GM21576 (cell line): ENCODE measurements around the gene SPEG.

Experiments used
- ATAC-seq: cut with Tn5 transposase; IDR thresholded peaks from one replicate; pipeline ENCODE4 v1.9.1; 2021; ENCODE audit warnings: mild to moderate bottlenecking, moderate library complexity; ENCODE audit not compliant: unreplicated experiment

SPEG gene

DNA sequence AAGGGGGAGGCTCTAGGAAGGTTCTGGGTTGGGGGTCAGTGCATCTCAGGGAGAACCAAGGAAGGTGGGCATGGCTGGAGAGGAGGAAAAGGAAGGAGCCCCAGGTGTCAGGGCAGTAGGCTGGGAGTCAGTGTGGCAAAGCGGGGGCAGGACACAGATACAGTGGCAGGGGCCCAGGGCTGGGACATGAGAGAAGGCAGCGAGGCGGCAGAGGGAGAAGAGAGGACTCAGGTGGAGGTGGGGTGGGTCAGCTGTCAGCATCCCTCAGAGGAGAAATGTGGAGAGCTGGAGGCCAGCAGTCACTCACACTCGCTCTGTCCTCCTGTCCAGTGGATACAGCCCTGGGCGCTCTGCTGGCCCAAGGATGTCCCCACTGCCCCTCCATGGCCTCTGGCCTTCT lies 58.4 kb downstream of the SPEG start:
- no peak for ATAC-seq

DNA sequence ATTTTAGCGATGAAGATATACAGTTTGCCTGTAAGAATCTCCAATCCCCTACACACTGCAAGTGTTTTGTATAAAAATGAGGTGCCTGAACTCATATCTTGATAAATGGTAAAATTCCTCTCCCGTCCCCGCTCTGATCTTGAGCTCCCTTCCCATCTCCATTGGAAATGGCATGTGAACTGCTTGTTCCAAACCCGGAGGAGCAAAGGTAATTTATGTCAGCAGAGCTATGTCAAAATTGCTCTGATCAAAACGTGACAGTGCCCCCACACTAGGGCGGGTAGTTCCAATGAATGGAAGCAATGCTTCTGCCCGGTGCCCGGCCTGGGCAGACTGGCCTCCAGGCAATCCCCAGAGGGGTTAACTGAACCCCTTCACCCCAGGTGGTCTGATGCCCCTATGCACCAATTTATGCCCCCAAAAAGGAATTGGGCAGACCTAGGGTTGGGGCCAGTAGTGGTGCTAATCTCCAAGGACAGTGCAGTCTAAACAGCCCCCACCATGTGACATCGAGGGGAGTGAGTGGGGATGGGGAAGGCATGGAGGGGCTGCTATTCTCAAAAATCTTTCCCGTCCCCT lies 60.4 kb downstream of the SPEG start:
- no peak for ATAC-seq

DNA sequence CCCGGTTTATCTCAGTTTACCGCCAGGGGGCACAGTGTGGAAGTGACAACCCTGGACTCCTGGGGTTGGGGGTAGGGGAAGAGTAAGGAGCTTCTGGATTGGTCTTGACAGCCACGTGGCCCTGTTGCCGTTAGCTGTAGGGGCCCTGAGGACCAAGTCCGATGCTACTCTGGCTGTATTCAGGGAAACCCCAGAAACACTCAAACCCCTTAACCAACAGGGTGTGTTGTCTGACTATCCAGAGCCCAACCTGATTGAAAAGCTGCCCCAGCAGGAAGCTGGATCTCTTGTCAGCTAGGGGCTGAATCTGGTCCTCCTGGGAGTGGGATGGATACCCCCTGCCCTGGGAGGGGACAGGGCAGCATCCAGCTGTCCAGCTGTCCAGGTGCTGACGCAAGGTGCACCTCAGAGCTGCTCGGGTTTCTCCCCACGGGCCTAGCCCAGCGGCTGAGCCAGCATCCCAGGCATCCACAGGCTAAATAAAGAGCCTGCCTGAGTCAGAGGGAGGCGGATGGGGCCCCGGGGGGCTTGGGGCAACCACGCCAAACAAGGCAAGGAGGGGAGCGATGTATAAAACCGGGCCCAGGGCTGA lies 61.0 kb downstream of the SPEG start:
- no peak for ATAC-seq

DNA sequence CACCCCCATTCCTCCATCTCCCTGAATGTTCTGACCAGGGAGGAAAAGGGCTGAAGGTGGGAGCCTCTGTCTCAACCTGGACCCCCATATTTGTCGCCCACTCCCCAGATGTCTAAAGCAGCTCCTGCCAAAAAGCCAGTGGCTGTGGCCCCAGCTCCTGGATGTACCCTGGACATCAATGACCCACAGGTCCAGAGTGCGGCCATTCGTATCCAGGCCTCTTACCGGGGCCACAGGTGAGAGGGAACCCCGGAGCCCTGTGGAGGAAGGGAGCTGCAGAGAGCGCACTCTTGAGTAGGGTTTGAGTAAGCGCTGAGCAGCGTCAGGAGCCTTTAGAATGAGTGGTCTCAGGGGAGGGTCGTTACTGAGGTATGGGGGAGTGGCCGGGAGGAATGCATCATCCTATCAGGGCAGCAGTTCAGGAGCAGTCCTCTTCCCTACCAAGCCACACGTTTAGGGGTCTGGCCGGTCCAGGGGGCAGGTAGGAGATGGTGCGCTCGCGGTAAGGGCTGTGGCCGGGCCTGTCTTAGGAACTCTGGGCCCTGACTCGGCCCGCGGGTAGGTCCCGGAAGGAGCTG lies 61.7 kb downstream of the SPEG start:
- no peak for ATAC-seq

DNA sequence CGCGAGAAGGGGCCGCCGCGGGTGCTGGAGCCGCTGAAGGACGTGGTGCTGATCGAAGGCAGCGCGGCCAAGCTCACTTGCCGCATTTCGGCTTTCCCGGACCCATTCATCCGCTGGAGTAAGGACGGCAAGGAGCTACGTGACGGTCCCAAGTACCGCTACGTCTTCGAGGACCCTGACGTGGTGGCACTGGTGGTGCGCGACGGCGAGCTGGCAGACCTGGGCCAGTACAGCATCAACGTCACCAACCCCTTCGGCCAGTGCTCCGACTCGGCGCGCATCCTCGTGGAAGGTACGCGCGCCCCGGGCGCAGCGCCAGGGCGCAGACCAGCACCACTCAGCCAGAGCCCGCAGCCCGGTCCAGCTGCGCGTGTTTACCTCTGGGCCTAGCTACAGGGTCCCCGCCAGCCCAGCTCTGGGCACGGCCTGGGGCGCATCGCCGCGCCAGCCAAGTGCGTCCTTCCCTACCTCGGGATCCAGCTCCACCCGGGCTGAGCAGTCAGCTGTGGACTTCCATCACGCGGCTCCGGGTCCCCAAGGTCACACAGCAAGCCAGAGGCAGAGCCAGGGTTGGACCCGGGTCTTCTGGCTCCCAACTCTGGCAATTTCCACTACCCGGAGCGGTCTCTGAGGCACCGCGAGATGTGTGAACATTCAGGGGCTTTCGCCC lies 62.3 kb downstream of the SPEG start:
- ATAC-seq: no peak

DNA sequence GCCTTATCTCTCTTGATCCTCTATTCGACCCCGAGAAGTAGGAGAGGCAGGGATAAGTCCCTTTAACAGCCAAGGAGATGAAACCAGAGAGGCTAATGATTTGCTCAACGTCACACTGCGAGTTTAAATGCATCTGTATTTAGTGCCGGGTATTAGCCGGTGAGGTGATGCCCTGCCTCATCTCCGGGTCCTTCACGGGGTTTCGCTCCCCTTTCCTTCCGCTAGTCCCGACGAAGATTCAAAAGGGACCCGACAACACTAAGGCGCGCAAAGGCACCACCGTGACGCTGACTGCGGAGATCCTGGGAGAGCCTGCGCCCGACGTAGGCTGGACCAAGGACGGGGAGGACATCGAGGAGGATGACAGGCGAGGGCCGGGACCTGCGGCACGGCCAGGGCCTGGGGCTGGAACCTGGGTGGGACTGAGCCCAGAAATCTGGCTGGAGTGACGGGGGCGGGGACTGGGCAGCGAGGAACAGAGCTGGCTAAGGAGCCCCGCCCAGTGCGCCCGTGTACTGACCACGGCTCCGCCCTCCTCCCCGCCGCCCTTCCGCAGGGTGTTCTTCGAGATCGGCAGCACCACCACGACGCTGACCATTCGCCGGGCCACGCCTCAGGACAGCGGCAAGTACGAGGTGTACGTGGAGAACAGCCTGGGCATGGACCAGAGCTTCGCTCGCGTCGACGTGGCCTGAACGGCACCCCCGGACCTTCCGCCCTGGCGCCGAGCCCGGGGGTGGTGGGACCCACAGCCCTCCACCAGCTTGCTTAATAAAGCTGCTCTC lies 63.0 kb downstream of the SPEG start:
- ATAC-seq: peak; percentile 19

DNA sequence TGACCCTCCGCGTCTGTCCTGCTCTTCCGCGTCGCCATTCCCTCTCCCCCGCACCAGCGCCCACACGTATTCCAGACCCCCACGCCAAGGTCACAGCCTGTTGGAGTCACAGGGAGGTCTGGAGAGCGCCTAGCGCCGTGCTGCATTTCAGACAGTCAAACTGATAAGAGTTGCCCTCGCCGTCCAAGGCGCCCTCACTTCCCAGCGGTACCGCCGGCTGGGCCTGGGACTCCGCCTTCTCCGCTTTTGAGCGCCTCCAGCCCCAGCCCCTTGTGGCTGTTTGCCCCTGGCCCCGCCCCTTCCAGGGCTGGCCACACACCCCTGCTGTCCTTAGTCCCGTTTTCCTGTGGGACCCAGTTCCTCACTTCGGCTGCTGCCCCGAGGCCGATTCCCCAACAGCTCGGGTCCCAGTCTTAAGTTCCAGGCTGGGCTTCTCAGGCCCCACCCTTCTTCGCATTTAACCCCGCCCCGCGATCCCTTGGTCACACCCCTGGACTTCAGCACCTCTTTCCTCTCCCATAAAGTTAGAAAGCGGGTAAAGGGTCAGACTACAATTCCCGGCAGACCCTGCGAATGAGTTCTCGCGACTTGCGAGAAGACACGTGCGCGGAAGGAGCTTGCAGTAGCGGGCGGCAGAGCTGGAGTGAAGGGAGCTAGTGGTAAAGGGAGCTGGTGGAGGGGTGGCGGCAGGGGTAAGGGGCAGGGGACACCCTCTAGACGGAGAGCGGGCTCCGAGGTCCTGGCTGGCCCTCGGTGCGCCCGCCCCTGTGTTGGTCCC lies 63.8 kb downstream of the SPEG start, which contains the start of gene GMPPA:
TSS of gene GMPPA (plus strand) at position 612 of the 778 bp plus-strand sequence. CDS start 1,085 bp downstream, outside the sequence.
- peak; percentile 93 for ATAC-seq

DNA sequence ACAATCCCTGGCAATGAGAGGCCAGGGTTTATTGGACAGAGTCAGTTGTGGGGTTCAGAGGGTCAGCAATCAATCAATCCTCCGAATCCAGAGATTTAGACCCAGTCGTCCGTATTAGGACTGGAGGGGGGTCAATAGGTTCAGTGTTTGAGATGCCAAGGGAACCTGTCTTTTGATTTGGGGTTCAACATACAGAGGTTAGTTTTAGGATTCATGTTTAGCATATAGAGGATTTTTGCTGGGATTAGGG lies 64.3 kb downstream of the SPEG start:
- ATAC-seq: no peak

DNA sequence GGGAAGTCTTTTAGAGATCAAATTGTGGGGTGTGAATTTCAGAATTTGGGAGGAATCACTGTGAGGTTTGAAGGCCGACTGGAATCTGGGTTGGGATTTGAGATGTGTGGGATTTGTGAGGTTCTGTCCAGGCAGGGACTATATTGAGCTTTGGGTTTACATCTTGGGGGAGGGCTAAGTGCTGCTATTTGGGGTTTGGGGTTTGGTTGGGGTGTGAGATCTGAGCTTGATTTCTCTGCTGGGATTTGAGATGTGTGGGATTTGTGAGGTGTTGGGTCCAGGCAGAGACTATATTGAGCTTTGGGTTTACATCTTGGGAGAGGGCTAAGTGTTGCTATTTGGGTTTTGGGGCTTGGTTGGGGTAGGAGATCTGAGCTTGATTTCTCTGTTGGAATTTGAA lies 64.9 kb downstream of the SPEG start:
- no peak for ATAC-seq

DNA sequence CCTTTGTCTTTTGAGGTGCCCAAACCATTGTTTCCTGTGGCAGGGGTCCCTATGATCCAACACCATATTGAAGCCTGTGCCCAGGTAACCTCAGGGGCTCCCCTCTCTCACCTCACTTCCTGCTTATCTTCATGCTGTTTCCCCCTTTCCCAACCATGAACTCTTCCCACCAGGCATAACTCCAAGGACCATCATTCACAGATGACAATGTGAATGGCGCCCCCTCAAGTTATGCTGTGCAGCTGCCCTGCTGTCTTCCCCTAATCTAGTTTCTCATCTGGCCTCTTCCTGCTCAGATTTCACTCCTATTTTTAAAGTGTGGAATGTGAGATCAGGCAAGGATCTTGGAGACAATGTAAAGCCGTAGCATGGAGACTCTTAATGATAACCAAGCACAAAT lies 65.5 kb downstream of the SPEG start:
- no peak for ATAC-seq

DNA sequence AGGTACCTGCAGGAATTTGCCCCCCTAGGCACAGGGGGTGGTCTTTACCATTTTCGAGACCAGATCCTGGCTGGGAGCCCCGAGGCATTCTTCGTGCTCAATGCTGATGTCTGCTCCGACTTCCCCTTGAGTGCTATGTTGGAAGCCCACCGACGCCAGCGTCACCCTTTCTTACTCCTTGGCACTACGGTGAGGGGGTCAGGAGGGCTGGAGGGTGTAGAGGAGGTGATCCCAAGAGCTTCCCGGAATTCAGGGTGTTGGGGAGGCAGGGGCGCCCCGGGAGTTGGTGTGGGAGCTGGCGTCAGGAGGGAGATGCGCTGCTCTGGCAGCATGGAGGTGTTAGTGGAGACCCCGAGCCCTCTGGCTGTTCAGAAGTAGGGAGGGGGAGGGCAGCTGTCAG lies 67.2 kb downstream of the SPEG start:
- no peak for ATAC-seq

DNA sequence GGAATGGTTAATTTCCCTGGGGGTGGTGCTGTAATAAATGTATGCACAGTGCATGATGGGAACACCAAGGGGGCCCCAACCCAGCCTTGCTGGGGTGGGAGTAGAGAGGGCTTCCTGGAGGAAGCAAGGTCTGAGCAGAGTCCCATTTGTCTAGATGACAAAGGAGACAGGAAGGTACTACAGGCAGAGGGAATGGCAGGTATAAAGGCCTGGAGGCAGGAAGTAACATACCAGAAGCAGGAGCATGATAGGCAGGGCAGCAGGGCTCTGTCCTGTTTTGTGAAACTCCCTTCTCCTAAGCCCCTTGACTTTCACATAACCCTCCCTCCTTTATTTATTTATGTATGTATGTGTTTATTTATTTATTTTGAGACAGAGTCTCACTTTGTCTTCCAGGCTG lies 68.0 kb downstream of the SPEG start:
- ATAC-seq: no peak

DNA sequence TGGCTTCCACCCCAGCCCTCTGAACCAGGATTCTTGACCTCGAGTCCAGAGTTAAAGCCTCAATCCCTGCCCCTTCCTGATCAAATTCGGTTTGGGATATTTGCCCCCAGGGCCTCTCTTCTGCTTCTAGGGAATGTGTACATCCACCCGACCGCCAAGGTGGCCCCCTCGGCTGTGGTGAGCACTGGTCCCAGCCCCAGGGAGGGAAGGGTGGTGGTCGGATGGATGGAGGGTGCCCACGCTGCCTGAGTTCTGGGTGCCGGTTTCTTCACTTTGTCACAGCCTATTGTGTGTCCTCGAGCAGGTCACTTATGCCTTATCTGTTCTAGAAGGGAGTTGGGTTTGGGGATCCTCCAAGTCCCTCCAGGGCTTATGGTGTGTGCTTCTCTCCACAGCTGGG lies 70.9 kb downstream of the SPEG start:
- no peak for ATAC-seq

DNA sequence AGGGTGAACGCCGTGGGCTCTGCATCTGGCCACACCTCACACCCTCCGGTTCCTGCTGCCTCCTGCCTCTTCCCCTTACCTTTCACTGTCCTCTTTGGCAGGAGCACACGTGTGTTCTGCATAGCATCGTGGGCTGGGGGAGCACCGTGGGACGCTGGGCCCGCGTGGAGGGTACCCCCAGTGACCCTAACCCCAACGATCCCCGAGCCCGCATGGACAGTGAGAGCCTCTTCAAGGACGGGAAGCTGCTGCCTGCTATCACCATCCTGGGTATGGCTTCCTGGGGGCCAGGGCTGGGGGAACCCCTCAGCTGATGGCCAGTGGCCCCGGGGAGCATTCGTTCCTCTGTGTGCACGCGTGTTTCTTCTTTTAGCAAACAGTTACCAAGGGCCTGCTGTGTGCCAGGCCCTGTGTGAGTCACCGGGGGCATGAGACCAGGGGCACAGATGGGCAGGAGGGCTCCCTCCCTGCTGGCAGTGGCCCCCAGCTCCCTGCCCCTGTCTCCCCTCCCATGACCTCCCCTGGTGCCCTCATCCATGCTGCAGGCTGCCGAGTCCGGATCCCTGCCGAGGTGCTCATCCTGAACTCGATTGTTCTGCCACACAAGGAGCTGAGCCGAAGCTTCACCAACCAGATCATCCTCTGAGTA lies 71.6 kb downstream of the SPEG start:
- ATAC-seq: no peak

DNA sequence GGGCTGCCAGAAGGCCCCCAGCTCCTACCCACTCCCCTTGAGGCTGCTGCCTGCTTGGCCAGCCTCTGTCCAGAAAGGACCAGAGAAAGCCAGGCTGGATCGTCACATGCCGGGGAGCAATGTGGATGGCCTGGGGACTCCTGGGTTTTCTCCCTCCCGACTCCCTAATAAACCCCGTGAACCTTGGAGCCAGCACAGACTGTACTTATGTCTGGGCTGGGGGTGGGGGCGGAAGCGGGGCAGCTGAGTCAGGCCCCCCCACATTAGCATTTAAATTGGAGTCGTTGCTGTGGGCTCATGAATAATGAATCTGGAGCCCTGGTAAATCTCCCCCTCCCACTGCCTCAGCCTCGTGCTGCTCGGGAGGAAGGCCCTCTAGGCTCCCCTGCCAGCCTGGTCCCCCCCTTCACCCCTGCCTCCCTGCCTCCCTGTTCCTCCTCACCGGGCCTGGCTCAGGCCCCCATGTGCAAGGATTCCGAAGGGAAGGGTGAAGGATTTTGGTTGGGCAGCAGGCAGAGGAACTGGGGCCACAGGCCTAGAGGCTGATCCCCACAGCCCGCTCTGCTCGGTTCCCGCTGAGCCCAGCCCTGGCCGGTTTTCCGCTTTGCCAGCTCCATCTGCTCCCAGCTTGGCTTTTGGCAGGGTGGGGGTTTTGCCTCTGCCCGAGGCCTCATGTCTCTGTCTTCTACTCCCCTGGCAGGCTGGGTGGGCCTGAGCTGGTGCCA lies 72.3 kb downstream of the SPEG start:
- no peak for ATAC-seq

DNA sequence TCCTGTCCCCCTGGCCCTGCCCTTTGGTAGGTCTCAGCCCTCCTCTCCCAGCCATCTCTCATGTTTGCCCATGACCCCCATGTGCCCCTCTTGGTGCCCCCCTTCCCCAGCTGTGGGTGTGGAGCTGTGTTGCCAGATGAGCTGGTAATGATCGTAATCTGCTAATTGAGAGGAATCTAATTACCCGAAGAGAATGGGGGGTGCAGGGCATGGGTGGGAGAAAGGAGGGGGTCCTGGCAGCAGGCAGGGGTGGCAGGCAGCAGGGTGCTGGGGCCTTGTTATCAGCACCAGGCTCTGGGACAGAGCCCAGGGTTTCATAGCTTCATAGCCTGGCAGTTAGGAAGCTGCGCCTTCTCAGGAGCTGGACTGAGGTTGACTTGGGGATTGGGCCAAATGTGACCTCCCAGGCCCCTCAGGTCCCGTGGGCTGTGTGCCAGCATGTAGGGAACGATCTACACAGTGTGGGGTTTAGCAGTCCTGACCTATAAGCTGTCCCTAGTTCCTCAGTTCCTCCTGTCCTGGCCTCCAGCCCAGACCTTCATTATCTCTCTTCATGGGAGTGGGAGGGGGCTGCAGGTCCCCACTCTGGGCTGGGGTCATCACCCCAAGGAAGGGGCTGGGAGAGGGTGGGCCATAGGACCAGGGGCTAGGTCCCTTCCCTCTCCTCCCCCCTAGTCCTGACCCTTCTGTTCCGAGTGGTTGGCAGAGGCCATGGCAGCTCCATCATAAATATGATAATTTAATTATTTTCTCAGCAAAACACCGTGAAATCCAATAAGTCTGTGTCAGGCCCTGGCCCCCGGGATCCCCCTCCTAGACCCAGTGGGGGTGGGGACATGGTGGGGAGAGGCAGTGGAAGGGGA lies 73.2 kb downstream of the SPEG start:
- no peak for ATAC-seq

DNA sequence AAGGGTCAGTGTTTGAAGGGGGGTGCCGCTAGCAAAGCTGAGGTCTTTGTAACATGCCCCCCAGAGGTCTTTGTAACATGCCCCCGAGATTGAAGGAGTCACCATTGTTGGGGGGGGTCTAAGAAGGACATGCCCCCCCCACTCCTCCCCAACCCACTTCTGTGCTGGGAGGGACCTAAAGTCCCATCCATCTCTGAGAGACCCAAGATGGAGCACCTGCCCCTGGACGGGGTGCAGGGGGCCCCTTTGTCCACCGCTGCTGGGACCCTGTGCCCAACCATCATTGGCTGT lies 73.7 kb downstream of the SPEG start:
- no peak for ATAC-seq

DNA sequence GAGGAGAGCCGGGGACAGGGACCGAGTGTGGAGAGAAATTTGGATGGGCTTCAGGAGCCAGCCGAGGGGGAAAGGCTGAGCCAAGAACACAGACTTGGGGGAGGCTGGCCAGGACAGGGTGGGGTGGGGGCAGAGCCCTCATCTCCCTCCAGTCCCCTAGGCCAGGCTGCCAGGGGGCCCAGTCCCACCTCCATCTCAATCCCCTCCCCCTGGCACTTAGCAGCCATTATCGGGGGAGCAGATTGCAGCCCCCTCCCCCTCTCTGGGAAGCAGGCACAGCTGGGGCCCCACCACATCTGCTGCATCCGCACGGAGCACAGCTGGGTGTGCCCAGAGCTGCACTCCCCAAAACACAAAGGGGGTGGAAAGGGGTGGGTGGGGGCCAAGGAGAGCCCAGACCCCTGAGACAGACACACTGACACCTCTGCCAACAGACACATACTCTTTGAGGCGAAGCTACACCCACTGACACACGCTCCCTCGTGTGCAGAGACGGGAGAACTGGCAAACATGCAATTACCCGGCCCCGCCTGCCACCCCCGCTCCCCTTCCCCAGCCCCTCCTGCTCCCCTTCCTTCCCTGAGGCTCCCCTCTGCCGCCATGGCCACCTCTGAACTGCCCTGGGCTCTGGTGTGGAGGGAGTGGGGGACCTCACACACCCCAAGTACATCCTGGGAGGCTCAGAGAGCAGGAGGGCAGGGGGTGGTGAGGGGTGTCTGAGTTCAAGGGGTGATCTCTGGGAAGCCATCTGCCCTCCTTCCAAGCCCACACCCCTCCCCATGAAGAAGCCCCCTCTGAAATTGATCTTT lies 74.5 kb downstream of the SPEG start:
- peak; percentile 5 for ATAC-seq
